Naive thymus-derived CD4-positive, alpha-beta T cell (primary cell): Measurements from ENCODE around the gene CIROP. TPM values are rescaled to one million over a fixed set of nuclear protein-coding genes. Genes with fewer than 3 reads are reported as not detected.
A peak's percentile ranks its signal among the peaks of the same experiment; 100 is the strongest.

ENCODE experiments used
- ATAC-seq: fragments of 150-1000 bp; cut with Tn5 transposase; 2 replicates; pipeline ENCODE4 v1.10.0; 2021; ENCODE audit warnings: mild to moderate bottlenecking, moderate library complexity
- CTCF ChIA-PET: fragments of 350-600 bp; sonication (Branson Sonifier 250); formaldehyde crosslinking; loops from one replicate; lab custom pipeline; 2021; ENCODE audit warnings: antibody characterized with exemption; lab: Charles Lee
- POLR2A ChIA-PET: fragments of 350-600 bp; sonication (Branson Sonifier 250); formaldehyde crosslinking; loops from one replicate; lab custom pipeline; 2021; ENCODE audit warnings: antibody characterized with exemption, inconsistent platforms; lab: Charles Lee
- DNase-seq, 9 donors: peaks; one replicate each; pipeline versions ENCODE4 v3.0.0 to v3.0.0-alpha.2; 2020 to 2022; ENCODE audit warnings: mixed read lengths in 1 of 9
- H3K27ac ChIP-seq: one replicate; pipeline ENCODE4 v1.7.0; 2013; ENCODE audit warnings: mild to moderate bottlenecking, low read depth, low read length, moderate library complexity
- H3K27me3 ChIP-seq, 2 donors: one replicate each; pipeline ENCODE4 v1.7.0; 2013; ENCODE audit warnings: low read length in 2 of 2, mild to moderate bottlenecking in 2 of 2, moderate library complexity in 2 of 2; ENCODE audit not compliant: control insufficient read depth in 2 of 2, insufficient read depth in 2 of 2
- H3K36me3 ChIP-seq, 3 experiments: 1 replicate in 2 of 3; 2 replicates in 1 of 3; pipeline ENCODE4 v1.7.0; 2013; ENCODE audit warnings: low read length in 3 of 3, mild to moderate bottlenecking in 3 of 3, moderate library complexity in 1 of 3; ENCODE audit not compliant: insufficient read depth in 3 of 3, control insufficient read depth in 2 of 3
- H3K4me1 ChIP-seq, 2 donors: one replicate each; pipeline ENCODE4 v1.7.0; 2013; ENCODE audit warnings: low read length in 2 of 2, mild to moderate bottlenecking in 2 of 2, moderate library complexity in 1 of 2; ENCODE audit not compliant: control insufficient read depth in 2 of 2, insufficient read depth in 2 of 2
- H3K4me3 ChIP-seq: 2 replicates; pipeline ENCODE4 v1.7.0; 2013; ENCODE audit warnings: mild to moderate bottlenecking, low read length
- H3K9me3 ChIP-seq, 3 experiments: 1 replicate in 2 of 3; 2 replicates in 1 of 3; pipeline ENCODE4 v1.7.0; 2013; ENCODE audit warnings: low read length in 3 of 3; ENCODE audit not compliant: control insufficient read depth in 2 of 3
- H3K27ac Mint-ChIP-seq, 9 donors: one replicate each; pipeline ENCODE4 v1.8.0; 2020 to 2022; ENCODE audit warnings: mixed read lengths in 9 of 9, mild to moderate bottlenecking in 8 of 9, moderate library complexity in 5 of 9, inconsistent platforms in 2 of 9
- H3K27me3 Mint-ChIP-seq, 5 donors: one replicate each; pipeline ENCODE4 v1.8.0; 2021 to 2022; ENCODE audit warnings: mixed read lengths in 5 of 5, mild to moderate bottlenecking in 1 of 5
- H3K36me3 Mint-ChIP-seq, 5 donors: one replicate each; pipeline ENCODE4 v1.8.0; 2020 to 2022; ENCODE audit warnings: mixed read lengths in 5 of 5, mild to moderate bottlenecking in 3 of 5, inconsistent platforms in 1 of 5
- H3K4me1 Mint-ChIP-seq, 7 donors: one replicate each; pipeline ENCODE4 v1.8.0; 2020 to 2022; ENCODE audit warnings: mixed read lengths in 7 of 7, mild to moderate bottlenecking in 3 of 7, inconsistent platforms in 1 of 7
- H3K4me3 Mint-ChIP-seq, 10 donors: one replicate each; pipeline ENCODE4 v1.8.0; 2020 to 2022; ENCODE audit warnings: mild to moderate bottlenecking in 10 of 10, mixed read lengths in 10 of 10, moderate library complexity in 6 of 10, inconsistent platforms in 2 of 10
- H3K9me3 Mint-ChIP-seq, 11 donors: one replicate each; pipeline ENCODE4 v1.8.0; 2020 to 2022; ENCODE audit warnings: mixed read lengths in 11 of 11, mild to moderate bottlenecking in 4 of 11, inconsistent platforms in 1 of 11, moderate library complexity in 1 of 11
- intact Hi-C, 2 donors: fragments of 100-400 bp; cut with micrococcal nuclease; formaldehyde crosslinking; loops; one replicate each; pipeline ENCODE4 v1.15.1; 2023
- polyA plus RNA-seq, 2 donors: library from polyadenylated mRNA; unstranded; fragments of 300-500 nt; fragmentation: Illumina TruSeq; gene quantifications; one replicate each; pipeline ENCODE4 v1.2.3, GENCODE V29; 2021
- total RNA-seq, 6 experiments: library from RNA in 5 of 6; stranded (reverse) in 5 of 6; gene quantifications; 1 replicate in 5 of 6; 2 replicates in 1 of 6; pipeline ENCODE4 v1.2.3 and lab custom pipeline; 2021 to 2026

The CIROP gene
- total and polyA plus RNA-seq, 7 experiments from 2014 or later, result not detected

- peak overlapping the region; percentile 88 for H3K4me3 ChIP-seq
- H3K9me3 ChIP-seq, result no peaks in the 10 kb centered on the region
- no peak for ATAC-seq
- no peak for DNase-seq
- H3K27ac ChIP-seq, result peak overlapping the region; percentile 97
- ChIA-PET POLR2A (interaction anchor here (0.9 to 5.1 kb wide), 10 partner anchors 8 to 269 kb away, joined by 3 to 75 read pairs (median 16); partner anchors contain the start of genes CEBPE and RBM23), CTCF (interaction anchor here (0.7 to 3.2 kb wide), 4 partner anchors 15 to 26 kb away, joined by 3 to 25 read pairs (median 20); partner anchors contain the start of gene CEBPE)
- no peaks in the 10 kb centered on the region for H3K27me3 Mint-ChIP-seq
- H3K4me1 Mint-ChIP-seq, result peaks cover 17 to 58% (median 39%) of the 10 kb centered on the region in 7 donors
- peaks cover 0 to 2% (median 0%) of the 10 kb centered on the region in 11 donors for H3K9me3 Mint-ChIP-seq
- peaks cover 26 to 32% of the 10 kb centered on the region in 2 donors for H3K4me1 ChIP-seq
- intact Hi-C loops, result loop anchor here (10.0 kb wide), 3 partner anchors 461 to 1051 kb away; partner anchors contain the start of genes DCAF11 (in 2 of the 2), NRL (in 2 of the 2), EMC9 (in 1 of the 2) and PSME2 (in 1 of the 2)
- peak overlapping the region in 3 of 10 donors; percentile 39 to 61 (median 41) for H3K4me3 Mint-ChIP-seq
- peak overlapping the region in 1 of 9 donors; percentile 32 for H3K27ac Mint-ChIP-seq
- H3K36me3 ChIP-seq, result peaks cover 21 to 52% (median 28%) of the 10 kb centered on the region in 3 experiments
- H3K27me3 ChIP-seq, result no peaks in the 10 kb centered on the region
- peaks cover 7 to 42% (median 27%) of the 10 kb centered on the region in 5 donors for H3K36me3 Mint-ChIP-seq
Measured at GRCh38 chr14:23093526-23093925, 11.3 kb downstream of the CIROP start.

GRCh38 chr14:23093104-23093503 is 11.7 kb downstream of the CIROP start:
- no peak for DNase-seq

GRCh38 chr14:23091294-23092225 is 13.2 kb downstream of the CIROP start:
- H3K9me3 Mint-ChIP-seq, result peaks cover 0 to 2% (median 0%) of the 10 kb centered on the region in 11 donors
- H3K27ac Mint-ChIP-seq, result peak overlapping the region in 2 of 9 donors; percentile 38
- ChIA-PET CTCF (interaction anchor here (0.6 to 1.8 kb wide), 5 partner anchors 10 to 29 kb away, joined by 3 to 7 read pairs (median 4); no protein-coding TSS in a partner anchor), POLR2A (interaction anchor here (1.2 to 3.6 kb wide), 3 partner anchors 10 to 23 kb away, joined by 3 to 20 read pairs (median 6); no protein-coding TSS in a partner anchor)
- ATAC-seq, result no peak
- Histone ChIP-seq H3K27me3 (no peaks in the 10 kb centered on the region), H3K4me3 (no peak overlapping the region), H3K9me3 (no peaks in the 10 kb centered on the region), H3K27ac (no peak overlapping the region), H3K4me1 (peaks cover 15% of the 10 kb centered on the region in 2 donors), H3K36me3 (peaks cover 14 to 61% (median 38%) of the 10 kb centered on the region in 3 experiments)
- intact Hi-C loops, result loop anchor here (10.0 kb wide), 3 partner anchors 463 to 1053 kb away; partner anchors contain the start of genes DCAF11 (in 2 of the 2), NRL (in 2 of the 2), EMC9 (in 1 of the 2) and PSME2 (in 1 of the 2)
- H3K4me3 Mint-ChIP-seq, result peak overlapping the region in 1 of 10 donors; percentile 35
- H3K36me3 Mint-ChIP-seq, result peaks cover 11 to 35% (median 27%) of the 10 kb centered on the region in 5 donors
- H3K27me3 Mint-ChIP-seq, result no peaks in the 10 kb centered on the region
- no peak for DNase-seq
- peaks cover 19 to 54% (median 36%) of the 10 kb centered on the region in 7 donors for H3K4me1 Mint-ChIP-seq

More at GRCh38 chr14:23093104-23093503, 11.7 kb downstream of the CIROP start:
- Mint-ChIP-seq H3K27ac (peak overlapping the region in 2 of 9 donors; percentile 8 to 62), H3K27me3 (no peaks in the 10 kb centered on the region), H3K9me3 (peaks cover 0 to 2% (median 0%) of the 10 kb centered on the region in 11 donors), H3K4me1 (peaks cover 20 to 55% (median 36%) of the 10 kb centered on the region in 7 donors), H3K4me3 (peak overlapping the region in 5 of 10 donors; percentile 39 to 67 (median 50)), H3K36me3 (peaks cover 7 to 41% (median 27%) of the 10 kb centered on the region in 5 donors)
- H3K9me3 ChIP-seq, result no peaks in the 10 kb centered on the region
- ChIA-PET POLR2A (interaction anchor here (1.2 to 3.6 kb wide), 2 partner anchors 16 to 24 kb away, joined by 3 to 20 read pairs; no protein-coding TSS in a partner anchor), CTCF (interaction anchor here (0.6 to 1.2 kb wide), 2 partner anchors 24 to 386 kb away, joined by 3 to 4 read pairs; no protein-coding TSS in a partner anchor)
- peaks cover 21 to 53% (median 26%) of the 10 kb centered on the region in 3 experiments for H3K36me3 ChIP-seq
- peaks cover 26 to 30% of the 10 kb centered on the region in 2 donors for H3K4me1 ChIP-seq
- no peak for ATAC-seq
- no peaks in the 10 kb centered on the region for H3K27me3 ChIP-seq
- intact Hi-C loops, result loop anchor here (10.0 kb wide), 3 partner anchors 462 to 1052 kb away; partner anchors contain the start of genes DCAF11 (in 2 of the 2), NRL (in 2 of the 2), EMC9 (in 1 of the 2) and PSME2 (in 1 of the 2)
- peak overlapping the region; percentile 97 for H3K27ac ChIP-seq
- peak overlapping the region; percentile 88 for H3K4me3 ChIP-seq

- Histone ChIP-seq H3K27me3 (no peaks in the 10 kb centered on the region), H3K9me3 (no peaks in the 10 kb centered on the region), H3K36me3 (peaks cover 14 to 68% (median 43%) of the 10 kb centered on the region in 3 experiments), H3K27ac (no peak overlapping the region), H3K4me3 (no peak overlapping the region), H3K4me1 (peaks cover 12 to 14% of the 10 kb centered on the region in 2 donors)
- H3K27ac Mint-ChIP-seq, result peak overlapping the region in 4 of 9 donors; percentile 18 to 46 (median 40)
- POLR2A ChIA-PET, result interaction anchor here (3.6 kb wide), 1 partner anchor 14 kb away, joined by 20 read pairs; no protein-coding TSS in a partner anchor
- H3K9me3 Mint-ChIP-seq, result peaks cover 0 to 1% (median 0%) of the 10 kb centered on the region in 11 donors
- intact Hi-C loops, result loop anchor here (10.0 kb wide), 3 partner anchors 465 to 1055 kb away; partner anchors contain the start of genes DCAF11 (in 2 of the 2), NRL (in 2 of the 2), EMC9 (in 1 of the 2) and PSME2 (in 1 of the 2)
- CTCF ChIA-PET, result interaction anchor here (0.6 to 1.8 kb wide), 5 partner anchors 9 to 96 kb away, joined by 3 to 5 read pairs (median 4); no protein-coding TSS in a partner anchor
- no peaks in the 10 kb centered on the region for H3K27me3 Mint-ChIP-seq
- DNase-seq (no peak), ATAC-seq (no peak)
- H3K4me3 Mint-ChIP-seq, result no peak overlapping the region
- peaks cover 16 to 42% (median 30%) of the 10 kb centered on the region in 5 donors for H3K36me3 Mint-ChIP-seq
- H3K4me1 Mint-ChIP-seq, result peaks cover 24 to 57% (median 45%) of the 10 kb centered on the region in 7 donors
Measured at GRCh38 chr14:23090254-23090636, 14.5 kb downstream of the CIROP start.

- Mint-ChIP-seq H3K4me1 (peaks cover 24 to 59% (median 47%) of the 10 kb centered on the region in 7 donors), H3K9me3 (peaks cover 0 to 1% (median 0%) of the 10 kb centered on the region in 11 donors), H3K4me3 (no peak overlapping the region), H3K36me3 (peaks cover 16 to 45% (median 31%) of the 10 kb centered on the region in 5 donors), H3K27me3 (no peaks in the 10 kb centered on the region), H3K27ac (peak overlapping the region in 3 of 9 donors; percentile 18 to 57 (median 23))
- POLR2A ChIA-PET, result interaction anchor here (0.6 to 3.6 kb wide), 2 partner anchors 13 to 30 kb away, joined by 3 to 20 read pairs; no protein-coding TSS in a partner anchor
- ATAC-seq (no peak), DNase-seq (no peak)
- H3K27ac ChIP-seq, result no peak overlapping the region
- H3K4me3 ChIP-seq, result no peak overlapping the region
- no peaks in the 10 kb centered on the region for H3K9me3 ChIP-seq
- intact Hi-C loops, result loop anchor here (10.0 kb wide), 3 partner anchors 465 to 1055 kb away; partner anchors contain the start of genes DCAF11 (in 2 of the 2), NRL (in 2 of the 2), EMC9 (in 1 of the 2) and PSME2 (in 1 of the 2)
- CTCF ChIA-PET, result interaction anchor here (1.2 to 1.8 kb wide), 4 partner anchors 8 to 31 kb away, joined by 3 to 5 read pairs (median 4); no protein-coding TSS in a partner anchor
- no peaks in the 10 kb centered on the region for H3K27me3 ChIP-seq
- peaks cover 14 to 71% (median 43%) of the 10 kb centered on the region in 3 experiments for H3K36me3 ChIP-seq
- H3K4me1 ChIP-seq, result peaks cover 12 to 14% of the 10 kb centered on the region in 2 donors
Measured at GRCh38 chr14:23089498-23090253, 15.1 kb downstream of the CIROP start.
